HepG2 (cell line): ENCODE data around the gene DUS2. TPM values are rescaled to one million over a fixed set of nuclear protein-coding genes. Genes with fewer than 3 reads are reported as not detected.

Source experiments
- AKAP8 ChIP-seq: sonication (generic); formaldehyde crosslinking; IDR thresholded peaks from 2 replicates; pipeline ENCODE4 v1.5.1; 2020; ENCODE audit warnings: mild to moderate bottlenecking, missing genetic modification reagents
- FIP1L1 ChIP-seq: fragments of 200-400 bp; formaldehyde crosslinking; IDR thresholded peaks from 2 replicates; pipeline ENCODE4 v1.6.1; 2018; ENCODE audit warnings: low read depth, mild to moderate bottlenecking, low read length, moderate library complexity, borderline replicate concordance; ENCODE audit not compliant: insufficient read depth
- HNRNPLL ChIP-seq: fragments of 200-400 bp; formaldehyde crosslinking; IDR thresholded peaks from 2 replicates; pipeline ENCODE4 v1.6.1; 2017; ENCODE audit warnings: mild to moderate bottlenecking, low read depth, low read length; ENCODE audit not compliant: poor library complexity, severe bottlenecking
- KDM2A ChIP-seq: sonication (generic); formaldehyde crosslinking; IDR thresholded peaks from 2 replicates; pipeline ENCODE4 v1.4.0; 2020; ENCODE audit warnings: low read depth, missing genetic modification reagents, borderline replicate concordance
- MAF1 ChIP-seq: sonication (generic); formaldehyde crosslinking; IDR thresholded peaks from 2 replicates; pipeline ENCODE4 v1.5.0; 2020; ENCODE audit warnings: missing genetic modification reagents, borderline replicate concordance
- NCOA1 ChIP-seq: sonication (generic); formaldehyde crosslinking; IDR thresholded peaks from 2 replicates; pipeline ENCODE4 v1.9.0; 2021; ENCODE audit warnings: missing genetic modification reagents
- PPARG ChIP-seq: conservative IDR thresholded peaks from 2 replicates; pipeline ENCODE4 v1.6.1; 2016; ENCODE audit warnings: missing biosample characterization, missing genetic modification reagents
- SIN3A ChIP-seq: IDR thresholded peaks from 2 replicates; pipeline ENCODE4 v1.6.1; 2011; ENCODE audit warnings: low read depth, mild to moderate bottlenecking, control low read depth, low read length, borderline replicate concordance
- TBX3 ChIP-seq: fragments of 450-650 bp; IDR thresholded peaks from 2 replicates; pipeline ENCODE4 v1.6.1; 2017; ENCODE audit warnings: antibody characterized with exemption, mild to moderate bottlenecking, inconsistent platforms, borderline replicate concordance
- TMF1 ChIP-seq: sonication (generic); formaldehyde crosslinking; IDR thresholded peaks from 2 replicates; pipeline ENCODE4 v1.8.1; 2022; ENCODE audit warnings: low read depth, missing genetic modification reagents
- ZNF180 ChIP-seq: sonication (generic); formaldehyde crosslinking; IDR thresholded peaks from 2 replicates; pipeline ENCODE4 v1.4.0; 2020; ENCODE audit warnings: low read depth, missing genetic modification reagents, borderline replicate concordance
- ZNF235 ChIP-seq: sonication (generic); formaldehyde crosslinking; IDR thresholded peaks from 2 replicates; pipeline ENCODE4 v1.8.1; 2023; ENCODE audit warnings: mild to moderate bottlenecking, missing genetic modification reagents, borderline replicate concordance
- ZNF850 ChIP-seq: sonication (generic); formaldehyde crosslinking; conservative IDR thresholded peaks from 2 replicates; pipeline ENCODE4 v1.9.0; 2021; ENCODE audit warnings: mild to moderate bottlenecking, missing genetic modification reagents
- polyA plus RNA-seq, 8 experiments: library from polyadenylated mRNA; depleted of rRNA in 3 of 8; stranded (reverse) in 7 of 8; unstranded in 1 of 8; fragments of >200 nt; fragmentation: Illumina TruSeq in 4 of 8; extraction: Trizol in 4 of 8; gene quantifications; 2 replicates each; pipeline versions ENCODE4 v1.2.1 to v1.2.3, GENCODE V29; 2011 to 2016; ENCODE audit warnings: low read depth in 4 of 8, missing spikeins in 1 of 8, mixed read lengths in 1 of 8; ENCODE audit not compliant: insufficient read depth in 1 of 8
- total RNA-seq, 5 experiments: library from RNA; depleted of rRNA; stranded (reverse); fragments of >200 nt; fragmentation: Illumina TruSeq; extraction: Trizol; gene quantifications; 2 replicates each; pipeline ENCODE4 v1.2.3, GENCODE V29; 2016; ENCODE audit warnings: low read depth in 1 of 5
- TF ChIP-seq, protein P1 (sequence below): fragments of 450-650 bp; IDR thresholded peaks from 2 replicates; pipeline ENCODE4 v1.6.1; 2016
- TF ChIP-seq, protein P2 (sequence below), 2 experiments: IDR thresholded peaks; 2 replicates each; pipeline ENCODE4 v1.6.1; 2011 to 2012; ENCODE audit warnings: low read length in 2 of 2, borderline replicate concordance in 1 of 2, low read depth in 1 of 2, mild to moderate bottlenecking in 1 of 2, moderate library complexity in 1 of 2
- TF ChIP-seq, protein P3 (sequence below): sonication (generic); formaldehyde crosslinking; IDR thresholded peaks from 2 replicates; pipeline ENCODE4 v1.4.0; 2020; ENCODE audit warnings: mild to moderate bottlenecking, missing genetic modification reagents
- TF ChIP-seq, protein P4 (sequence below): sonication (generic); formaldehyde crosslinking; IDR thresholded peaks from 2 replicates; pipeline ENCODE4 v1.8.1; 2022; ENCODE audit warnings: mild to moderate bottlenecking, missing genetic modification reagents

Gene DUS2
- total and polyA plus RNA-seq, 2 of the 13 experiments (the other 11 are each of a cell fraction or from before 2014, with no cell fraction given): 17.8 to 25.1 TPM

DNA sequence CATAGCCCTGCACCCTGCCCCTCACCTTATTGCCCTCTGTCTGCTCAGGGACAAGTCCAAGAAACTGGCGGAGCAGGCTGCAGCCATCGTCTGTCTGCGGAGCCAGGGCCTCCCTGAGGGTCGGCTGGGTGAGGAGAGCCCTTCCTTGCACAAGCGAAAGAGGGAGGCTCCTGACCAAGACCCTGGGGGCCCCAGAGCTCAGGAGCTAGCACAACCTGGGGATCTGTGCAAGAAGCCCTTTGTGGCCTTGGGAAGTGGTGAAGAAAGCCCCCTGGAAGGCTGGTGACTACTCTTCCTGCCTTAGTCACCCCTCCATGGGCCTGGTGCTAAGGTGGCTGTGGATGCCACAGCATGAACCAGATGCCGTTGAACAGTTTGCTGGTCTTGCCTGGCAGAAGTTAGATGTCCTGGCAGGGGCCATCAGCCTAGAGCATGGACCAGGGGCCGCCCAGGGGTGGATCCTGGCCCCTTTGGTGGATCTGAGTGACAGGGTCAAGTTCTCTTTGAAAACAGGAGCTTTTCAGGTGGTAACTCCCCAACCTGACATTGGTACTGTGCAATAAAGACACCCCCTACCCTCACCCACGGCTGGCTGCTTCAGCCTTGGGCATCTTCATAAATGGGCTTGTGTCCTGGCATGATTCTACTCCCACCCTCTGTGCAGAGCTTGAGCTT, 55.8 kb downstream of the DUS2 start (continued):
- TF ChIP-seq, protein P1, sequence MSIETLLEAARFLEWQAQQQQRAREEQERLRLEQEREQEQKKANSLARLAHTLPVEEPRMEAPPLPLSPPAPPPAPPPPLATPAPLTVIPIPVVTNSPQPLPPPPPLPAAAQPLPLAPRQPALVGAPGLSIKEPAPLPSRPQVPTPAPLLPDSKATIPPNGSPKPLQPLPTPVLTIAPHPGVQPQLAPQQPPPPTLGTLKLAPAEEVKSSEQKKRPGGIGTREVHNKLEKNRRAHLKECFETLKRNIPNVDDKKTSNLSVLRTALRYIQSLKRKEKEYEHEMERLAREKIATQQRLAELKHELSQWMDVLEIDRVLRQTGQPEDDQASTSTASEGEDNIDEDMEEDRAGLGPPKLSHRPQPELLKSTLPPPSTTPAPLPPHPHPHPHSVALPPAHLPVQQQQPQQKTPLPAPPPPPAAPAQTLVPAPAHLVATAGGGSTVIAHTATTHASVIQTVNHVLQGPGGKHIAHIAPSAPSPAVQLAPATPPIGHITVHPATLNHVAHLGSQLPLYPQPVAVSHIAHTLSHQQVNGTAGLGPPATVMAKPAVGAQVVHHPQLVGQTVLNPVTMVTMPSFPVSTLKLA: no peak
- TF ChIP-seq KDM2A (CRISPR knock-in tag) (no peak), PPARG (CRISPR knock-in tag) (no peak), ZNF850 (CRISPR knock-in tag) (no peak), NCOA1 (CRISPR knock-in tag) (0 out of 2 replicates have a peak, but pooled peaks have one; percentile 10), MAF1 (CRISPR knock-in tag) (no peak), HNRNPLL (no peak), ZNF235 (CRISPR knock-in tag) (0 out of 2 replicates have a peak, but pooled peaks have one; percentile 26), TMF1 (no peak), ZNF180 (CRISPR knock-in tag) (no peak), AKAP8 (no peak), FIP1L1 (no peak), SIN3A (no peak), TBX3 (no peak)
- TF ChIP-seq, protein P2, sequence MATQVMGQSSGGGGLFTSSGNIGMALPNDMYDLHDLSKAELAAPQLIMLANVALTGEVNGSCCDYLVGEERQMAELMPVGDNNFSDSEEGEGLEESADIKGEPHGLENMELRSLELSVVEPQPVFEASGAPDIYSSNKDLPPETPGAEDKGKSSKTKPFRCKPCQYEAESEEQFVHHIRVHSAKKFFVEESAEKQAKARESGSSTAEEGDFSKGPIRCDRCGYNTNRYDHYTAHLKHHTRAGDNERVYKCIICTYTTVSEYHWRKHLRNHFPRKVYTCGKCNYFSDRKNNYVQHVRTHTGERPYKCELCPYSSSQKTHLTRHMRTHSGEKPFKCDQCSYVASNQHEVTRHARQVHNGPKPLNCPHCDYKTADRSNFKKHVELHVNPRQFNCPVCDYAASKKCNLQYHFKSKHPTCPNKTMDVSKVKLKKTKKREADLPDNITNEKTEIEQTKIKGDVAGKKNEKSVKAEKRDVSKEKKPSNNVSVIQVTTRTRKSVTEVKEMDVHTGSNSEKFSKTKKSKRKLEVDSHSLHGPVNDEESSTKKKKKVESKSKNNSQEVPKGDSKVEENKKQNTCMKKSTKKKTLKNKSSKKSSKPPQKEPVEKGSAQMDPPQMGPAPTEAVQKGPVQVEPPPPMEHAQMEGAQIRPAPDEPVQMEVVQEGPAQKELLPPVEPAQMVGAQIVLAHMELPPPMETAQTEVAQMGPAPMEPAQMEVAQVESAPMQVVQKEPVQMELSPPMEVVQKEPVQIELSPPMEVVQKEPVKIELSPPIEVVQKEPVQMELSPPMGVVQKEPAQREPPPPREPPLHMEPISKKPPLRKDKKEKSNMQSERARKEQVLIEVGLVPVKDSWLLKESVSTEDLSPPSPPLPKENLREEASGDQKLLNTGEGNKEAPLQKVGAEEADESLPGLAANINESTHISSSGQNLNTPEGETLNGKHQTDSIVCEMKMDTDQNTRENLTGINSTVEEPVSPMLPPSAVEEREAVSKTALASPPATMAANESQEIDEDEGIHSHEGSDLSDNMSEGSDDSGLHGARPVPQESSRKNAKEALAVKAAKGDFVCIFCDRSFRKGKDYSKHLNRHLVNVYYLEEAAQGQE (IDR thresholded peaks at IDR 0.05; ENCODE audit: borderline replicate concordance in 1 of 2, low read depth in 1 of 2, low read length in 2 of 2): no peak
- TF ChIP-seq, protein P3, sequence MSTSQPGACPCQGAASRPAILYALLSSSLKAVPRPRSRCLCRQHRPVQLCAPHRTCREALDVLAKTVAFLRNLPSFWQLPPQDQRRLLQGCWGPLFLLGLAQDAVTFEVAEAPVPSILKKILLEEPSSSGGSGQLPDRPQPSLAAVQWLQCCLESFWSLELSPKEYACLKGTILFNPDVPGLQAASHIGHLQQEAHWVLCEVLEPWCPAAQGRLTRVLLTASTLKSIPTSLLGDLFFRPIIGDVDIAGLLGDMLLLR: 0 out of 2 replicates have a peak, but pooled peaks have one; percentile 20
- TF ChIP-seq, protein P4, sequence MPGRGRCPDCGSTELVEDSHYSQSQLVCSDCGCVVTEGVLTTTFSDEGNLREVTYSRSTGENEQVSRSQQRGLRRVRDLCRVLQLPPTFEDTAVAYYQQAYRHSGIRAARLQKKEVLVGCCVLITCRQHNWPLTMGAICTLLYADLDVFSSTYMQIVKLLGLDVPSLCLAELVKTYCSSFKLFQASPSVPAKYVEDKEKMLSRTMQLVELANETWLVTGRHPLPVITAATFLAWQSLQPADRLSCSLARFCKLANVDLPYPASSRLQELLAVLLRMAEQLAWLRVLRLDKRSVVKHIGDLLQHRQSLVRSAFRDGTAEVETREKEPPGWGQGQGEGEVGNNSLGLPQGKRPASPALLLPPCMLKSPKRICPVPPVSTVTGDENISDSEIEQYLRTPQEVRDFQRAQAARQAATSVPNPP (CRISPR knock-in tag): no peak
